ENCODE results near the gene DEPP1. TPM values are rescaled to one million over a fixed set of nuclear protein-coding genes. Genes with fewer than 3 reads are reported as not detected.

The DEPP1 gene
- total and polyA plus RNA-seq, 10 of the 15 experiments (the other 5 are each of a cell fraction or from before 2014, with no cell fraction given), result 1.7 to 12.1 (median 7.3) TPM

GRCh38 chr10:44990302-44990655, 11.7 kb upstream of the DEPP1 start:
- CTCF ChIA-PET, result interaction anchor here (0.9 to 1.0 kb wide), 2 partner anchors 9 to 57 kb away, joined by 3 to 5 read pairs; no protein-coding TSS in a partner anchor
- H3K4me2 ChIP-seq (ENCODE audit: control insufficient read depth, insufficient read depth), result no peak overlapping the region
- FAIRE-seq (no peak), ATAC-seq (no peak), DNase-seq (ENCODE audit: low read depth, low spot score) (no peak)
- POLR2A ChIA-PET, result no interaction called here
- in situ Hi-C loops (cut with MboI) (no loop called here), intact Hi-C loops (cut with micrococcal nuclease; ENCODE audit: unreplicated experiment) (no loop called here)
- no peak overlapping the region for H3K4me3 ChIP-seq
- TF ChIP-seq BRCA1 (IDR thresholded peaks at IDR 0.05; ENCODE audit: low read depth, low read length) (no peak), BCL3 (IDR thresholded peaks at IDR 0.05; ENCODE audit: borderline replicate concordance, insufficient read depth, low read depth, low read length, poor library complexity, severe bottlenecking) (no peak), BCLAF1 (IDR thresholded peaks at IDR 0.05) (no peak), KLF5 (IDR thresholded peaks at IDR 0.05; ENCODE audit: partially characterized antibody) (no peak), RAD21 (IDR thresholded peaks at IDR 0.05; ENCODE audit: insufficient read depth, low read depth, low read length) (peak; percentile 24; the same call in 1 of the 2 replicates), CTCF (IDR thresholded peaks at IDR 0.05 in 2 of 3, conservative IDR thresholded peaks at IDR 0.05 in 1 of 3; ENCODE audit: control insufficient read depth in 2 of 3, extremely low read depth in 1 of 3, insufficient read depth in 1 of 3, low read depth in 3 of 3, low read length in 3 of 3) (peak in 1 of 3 experiments; percentile 10; a peak in 1 of 6 replicates), POLR2A (IDR thresholded peaks at IDR 0.05; ENCODE audit: low read depth, low read length) (no peak), NBN (IDR thresholded peaks at IDR 0.05) (no peak)
- H3K27me3 ChIP-seq (replicated peaks in 1 of 2; ENCODE audit: control insufficient read depth in 2 of 2, insufficient read depth in 2 of 2, low read length in 1 of 2), result no peaks in the 10 kb centered on the region
- H3K9me3 ChIP-seq (replicated peaks; ENCODE audit: control insufficient read depth, insufficient read depth, low read length), result no peaks in the 10 kb centered on the region
- H3K36me3 ChIP-seq (ENCODE audit: control insufficient read depth in 2 of 2, insufficient read depth in 2 of 2, low read length in 1 of 2), result peaks cover 1 to 3% of the 10 kb centered on the region in 2 experiments; a peak in 3 of 4 replicates
- no peak overlapping the region for H3K27ac ChIP-seq (ENCODE audit: control insufficient read depth, insufficient read depth)
- no TSS peak for BruUV-seq (replicated peaks)
- H3K4me1 ChIP-seq (ENCODE audit: control insufficient read depth, insufficient read depth, low read length), result no peaks in the 10 kb centered on the region
- SMC1A ChIA-PET (ENCODE audit: uncharacterized antibody, unreplicated experiment), result no interaction called here
- H4K20me1 ChIP-seq (ENCODE audit: control insufficient read depth, insufficient read depth), result no peaks in the 10 kb centered on the region
- WGBS (ENCODE audit: insufficient coverage, insufficient replicate concordance, low lambda C conversion rate, missing lambda C conversion rate), result 39% methylated on average over 8 of the region's 8 CpGs
- H3K9ac ChIP-seq (ENCODE audit: control insufficient read depth, insufficient read depth, low read length), result no peak overlapping the region
- no peaks in the 10 kb centered on the region for H3K79me2 ChIP-seq (ENCODE audit: control insufficient read depth, insufficient read depth, low read length)
- RAD21 ChIA-PET (ENCODE audit: unreplicated experiment), result no interaction called here
- H2AFZ ChIP-seq (ENCODE audit: control insufficient read depth, low read depth, low read length), result no peak overlapping the region
